GM12875 (cell line): ENCODE results near the gene ELL.

Source experiments
- H3K4me3 ChIP-seq: one replicate; pipeline ENCODE4 v1.5.1; 2011; ENCODE audit warnings: low read depth, low read length, control low read depth
- TF ChIP-seq, protein P1 (sequence below): IDR thresholded peaks from 2 replicates; pipeline ENCODE4 v1.5.1; 2011; ENCODE audit warnings: low read depth, mild to moderate bottlenecking, control low read depth, inconsistent platforms, low read length, moderate library complexity, borderline replicate concordance; ENCODE audit not compliant: insufficient read depth

Gene ELL

DNA sequence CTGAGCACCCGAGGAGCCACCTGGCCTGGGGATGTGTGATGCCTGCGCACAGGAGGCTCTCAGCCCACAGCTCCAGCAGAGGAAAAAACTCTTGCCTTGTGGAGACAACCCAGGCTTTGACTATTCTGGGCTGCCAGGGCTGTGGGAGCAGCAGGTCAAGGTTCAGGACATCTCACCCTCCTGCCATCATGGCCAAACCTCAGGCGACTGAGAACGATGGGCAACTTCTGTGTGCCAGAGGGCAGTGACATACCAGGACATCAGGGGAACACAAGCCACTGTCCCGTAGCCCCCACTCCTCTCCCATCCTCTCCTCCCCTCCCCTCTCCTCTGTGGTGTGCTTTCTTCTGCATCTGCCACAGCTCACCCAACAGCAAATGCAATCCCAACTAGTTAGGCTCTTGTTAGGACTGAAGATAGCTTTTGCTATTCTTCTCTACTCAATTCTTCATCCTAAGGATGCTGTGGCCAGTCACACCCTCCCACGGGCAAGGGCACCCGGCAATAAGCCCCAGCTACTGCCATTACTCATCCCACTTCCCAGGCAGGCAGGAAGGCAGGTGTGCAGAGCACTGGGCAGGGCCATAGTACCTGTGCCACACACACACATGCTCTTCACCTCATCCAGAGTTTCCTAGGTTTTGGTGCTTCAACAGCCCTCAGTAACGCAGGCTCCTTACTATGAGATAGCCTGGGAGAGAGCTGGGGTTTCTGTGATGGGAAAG is 16.8 kb downstream of the ELL start:
- H3K4me3 ChIP-seq = no peak overlapping the region
- TF ChIP-seq, protein P1, sequence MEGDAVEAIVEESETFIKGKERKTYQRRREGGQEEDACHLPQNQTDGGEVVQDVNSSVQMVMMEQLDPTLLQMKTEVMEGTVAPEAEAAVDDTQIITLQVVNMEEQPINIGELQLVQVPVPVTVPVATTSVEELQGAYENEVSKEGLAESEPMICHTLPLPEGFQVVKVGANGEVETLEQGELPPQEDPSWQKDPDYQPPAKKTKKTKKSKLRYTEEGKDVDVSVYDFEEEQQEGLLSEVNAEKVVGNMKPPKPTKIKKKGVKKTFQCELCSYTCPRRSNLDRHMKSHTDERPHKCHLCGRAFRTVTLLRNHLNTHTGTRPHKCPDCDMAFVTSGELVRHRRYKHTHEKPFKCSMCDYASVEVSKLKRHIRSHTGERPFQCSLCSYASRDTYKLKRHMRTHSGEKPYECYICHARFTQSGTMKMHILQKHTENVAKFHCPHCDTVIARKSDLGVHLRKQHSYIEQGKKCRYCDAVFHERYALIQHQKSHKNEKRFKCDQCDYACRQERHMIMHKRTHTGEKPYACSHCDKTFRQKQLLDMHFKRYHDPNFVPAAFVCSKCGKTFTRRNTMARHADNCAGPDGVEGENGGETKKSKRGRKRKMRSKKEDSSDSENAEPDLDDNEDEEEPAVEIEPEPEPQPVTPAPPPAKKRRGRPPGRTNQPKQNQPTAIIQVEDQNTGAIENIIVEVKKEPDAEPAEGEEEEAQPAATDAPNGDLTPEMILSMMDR = no peak

DNA sequence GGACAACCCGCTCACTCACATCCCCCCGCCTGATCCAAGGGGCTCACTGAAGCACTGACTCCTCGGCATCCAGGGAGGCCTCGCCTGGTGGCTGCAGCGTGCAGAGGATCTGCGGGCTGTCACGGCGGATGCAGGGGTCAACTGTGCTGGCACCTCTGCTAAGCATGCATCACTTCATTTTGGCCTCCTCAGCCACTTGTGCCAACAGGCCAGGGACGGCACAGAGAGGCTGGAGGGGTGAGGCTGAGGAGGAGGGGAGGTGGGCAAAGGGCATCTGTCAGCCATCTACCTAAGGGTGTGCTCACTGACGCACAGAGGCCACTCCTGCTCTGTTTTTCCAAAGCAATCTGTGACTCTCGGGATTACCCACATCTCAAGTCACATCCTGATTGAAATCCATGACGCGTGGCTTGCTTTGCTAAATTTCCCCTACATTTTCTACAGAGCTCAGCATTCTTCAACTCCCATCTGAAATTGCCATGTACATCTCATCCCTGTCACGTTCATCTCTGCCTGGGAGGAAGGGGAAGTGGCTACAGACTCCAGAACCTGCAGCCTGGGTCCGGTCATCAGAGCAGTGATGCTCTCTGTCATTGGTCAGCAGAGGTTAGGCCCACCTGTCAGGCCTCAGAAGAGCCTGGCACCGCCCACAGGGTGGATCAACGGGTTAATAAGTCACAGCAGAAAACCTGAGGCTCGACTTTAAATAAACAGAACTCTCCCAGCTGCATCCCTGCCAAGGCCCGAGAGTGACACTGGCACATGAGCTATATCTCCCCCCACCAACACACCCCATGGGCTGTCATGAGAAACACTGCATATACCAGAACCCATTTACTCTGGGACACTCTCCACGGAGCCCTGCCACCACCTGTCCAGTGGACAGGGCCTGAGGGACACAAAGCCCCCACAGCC is 17.6 kb downstream of the ELL start:
- TF ChIP-seq, protein P1 = no peak
- no peak overlapping the region for H3K4me3 ChIP-seq

DNA sequence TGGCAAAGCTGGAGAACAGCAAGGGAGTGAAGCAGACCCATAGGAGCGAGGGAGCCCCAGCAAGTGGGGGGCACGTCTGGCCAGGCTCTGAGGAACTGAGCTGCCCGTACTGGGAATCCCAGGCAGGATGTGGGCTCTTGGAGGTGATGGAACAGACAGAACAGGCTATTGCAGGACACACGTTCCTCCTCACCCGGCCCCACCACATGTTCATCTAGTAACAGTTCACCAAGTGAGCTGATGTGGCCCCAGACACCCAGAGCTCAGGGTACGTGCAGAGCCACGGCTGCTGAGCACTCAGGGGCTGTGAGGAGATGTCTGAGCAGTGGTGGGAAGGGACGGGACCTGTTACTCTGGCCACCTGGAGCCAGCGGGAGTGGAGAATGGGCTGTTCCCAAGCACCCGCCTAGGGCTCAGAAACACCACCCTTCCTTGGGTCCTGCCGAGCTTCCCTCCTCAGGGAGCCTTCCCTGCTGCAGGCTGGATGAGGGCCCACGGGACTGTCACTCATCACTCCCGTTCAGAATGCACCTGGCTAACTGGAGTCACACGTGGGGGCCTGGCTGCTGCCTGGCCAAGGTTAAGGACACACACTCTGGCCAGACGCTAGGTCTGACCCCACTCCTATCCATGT is 18.4 kb downstream of the ELL start:
- TF ChIP-seq, protein P1 = no peak
- H3K4me3 ChIP-seq = no peak overlapping the region

DNA sequence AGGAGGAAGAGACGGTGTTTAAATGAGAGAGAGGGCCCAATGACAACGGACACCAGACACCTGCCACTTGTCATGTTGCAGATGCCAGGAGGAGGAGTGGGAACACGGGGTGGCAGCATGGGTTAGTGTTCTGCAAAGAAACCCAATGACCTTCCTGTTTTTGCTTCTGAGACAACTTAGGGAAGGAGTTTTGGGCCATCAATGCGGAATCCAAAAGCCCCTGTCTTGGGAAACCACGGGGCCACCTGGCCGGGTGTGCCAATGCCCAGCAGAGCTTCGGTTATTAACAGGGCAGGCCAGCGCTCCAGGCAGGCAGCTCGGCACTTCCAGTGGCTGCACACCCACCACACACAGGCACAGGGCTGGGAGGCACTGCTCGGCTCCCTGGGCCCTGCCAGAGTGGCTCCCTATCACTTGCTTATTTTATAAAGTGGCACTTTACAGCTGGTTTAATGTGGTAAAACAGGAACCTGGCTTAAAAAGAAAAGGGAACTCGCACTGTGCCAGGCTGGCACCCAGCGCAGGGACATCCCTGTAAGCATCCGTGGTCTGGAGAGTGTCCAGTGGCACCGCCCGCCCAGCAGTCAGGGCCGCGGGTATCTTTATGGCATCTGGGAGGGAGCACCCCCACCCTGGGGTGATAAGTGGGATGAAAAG is 19.1 kb downstream of the ELL start:
- TF ChIP-seq, protein P1 = no peak
- no peak overlapping the region for H3K4me3 ChIP-seq

DNA sequence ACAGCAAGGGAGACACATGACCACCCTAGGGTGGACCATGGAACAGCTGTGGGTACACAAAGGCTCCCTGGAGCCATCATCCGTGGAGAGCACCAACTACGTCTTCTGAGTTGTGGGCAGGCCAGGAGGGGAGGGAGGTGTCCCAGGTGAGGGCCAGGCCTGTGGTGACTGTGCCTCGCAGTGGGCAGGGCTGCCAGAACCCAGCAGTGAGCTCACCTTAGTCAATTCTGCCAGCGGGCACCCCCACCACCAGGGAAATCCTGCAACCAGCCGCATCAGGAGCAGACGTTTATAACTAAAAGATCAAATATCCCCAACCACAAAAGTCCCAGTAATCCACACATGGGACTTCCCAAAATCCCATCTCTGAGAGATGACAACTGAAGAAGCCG is 19.6 kb downstream of the ELL start:
- no peak overlapping the region for H3K4me3 ChIP-seq
- TF ChIP-seq, protein P1 = no peak

DNA sequence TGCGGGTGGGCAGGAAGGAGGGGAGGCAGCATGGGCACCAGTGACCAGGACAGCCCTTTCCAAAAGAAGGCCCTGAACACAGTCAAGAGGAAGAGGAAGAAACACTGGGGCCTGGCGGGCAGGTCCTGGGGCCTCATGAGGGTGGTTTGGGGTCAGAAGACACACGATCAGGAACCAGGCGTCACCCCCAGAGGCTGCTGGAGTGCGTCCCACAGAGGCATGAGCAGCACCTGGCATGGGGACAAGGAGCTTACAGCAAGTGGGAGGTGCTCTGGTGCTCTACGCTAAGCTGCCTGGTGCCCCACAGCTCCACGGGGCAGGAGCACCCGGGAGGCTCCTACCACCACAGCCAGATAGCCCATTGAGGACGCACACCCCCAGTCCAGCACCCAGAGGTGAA is 20.0 kb downstream of the ELL start:
- H3K4me3 ChIP-seq = no peak overlapping the region
- TF ChIP-seq, protein P1 = no peak
